OCI-LY1 (cell line): ENCODE results near the gene MTCP1.

ENCODE experiments used
- EZH2 ChIP-seq: fragments of 200-600 bp; sonication (generic), shearing (Covaris generic); IDR thresholded peaks from 2 replicates; pipeline ENCODE4 v1.8.0; 2017; ENCODE audit warnings: borderline replicate concordance, mixed run types, mild to moderate bottlenecking, antibody characterized with exemption, low read length, moderate library complexity, mixed read lengths
- TF ChIP-seq, protein P1 (sequence below): fragments of 200-600 bp; sonication (generic), shearing (Covaris generic); IDR thresholded peaks from 2 replicates; pipeline ENCODE4 v1.5.1; 2017; ENCODE audit warnings: mild to moderate bottlenecking, antibody characterized with exemption, low read length, moderate library complexity, mixed read lengths

DNA sequence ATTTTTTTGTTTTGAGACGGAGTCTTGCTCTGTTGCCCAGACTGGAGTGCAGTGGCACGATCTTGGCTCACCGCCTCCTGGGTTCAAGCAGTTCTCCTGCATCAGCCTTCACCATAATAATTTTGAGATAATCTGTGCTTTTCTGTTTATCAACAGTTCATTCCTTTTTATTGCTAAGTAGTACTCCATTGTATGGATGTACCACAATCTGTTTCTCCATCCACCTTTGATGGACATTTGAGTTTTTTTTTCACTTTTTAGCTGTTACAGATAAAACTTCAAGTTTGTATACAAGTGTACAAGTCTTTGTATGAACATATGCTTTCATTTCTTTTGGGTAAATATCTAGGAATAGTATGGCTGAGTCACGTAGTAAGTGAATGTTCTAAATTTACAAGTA, 35.2 kb downstream of the MTCP1 start:
- TF ChIP-seq, protein P1, sequence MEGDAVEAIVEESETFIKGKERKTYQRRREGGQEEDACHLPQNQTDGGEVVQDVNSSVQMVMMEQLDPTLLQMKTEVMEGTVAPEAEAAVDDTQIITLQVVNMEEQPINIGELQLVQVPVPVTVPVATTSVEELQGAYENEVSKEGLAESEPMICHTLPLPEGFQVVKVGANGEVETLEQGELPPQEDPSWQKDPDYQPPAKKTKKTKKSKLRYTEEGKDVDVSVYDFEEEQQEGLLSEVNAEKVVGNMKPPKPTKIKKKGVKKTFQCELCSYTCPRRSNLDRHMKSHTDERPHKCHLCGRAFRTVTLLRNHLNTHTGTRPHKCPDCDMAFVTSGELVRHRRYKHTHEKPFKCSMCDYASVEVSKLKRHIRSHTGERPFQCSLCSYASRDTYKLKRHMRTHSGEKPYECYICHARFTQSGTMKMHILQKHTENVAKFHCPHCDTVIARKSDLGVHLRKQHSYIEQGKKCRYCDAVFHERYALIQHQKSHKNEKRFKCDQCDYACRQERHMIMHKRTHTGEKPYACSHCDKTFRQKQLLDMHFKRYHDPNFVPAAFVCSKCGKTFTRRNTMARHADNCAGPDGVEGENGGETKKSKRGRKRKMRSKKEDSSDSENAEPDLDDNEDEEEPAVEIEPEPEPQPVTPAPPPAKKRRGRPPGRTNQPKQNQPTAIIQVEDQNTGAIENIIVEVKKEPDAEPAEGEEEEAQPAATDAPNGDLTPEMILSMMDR = no peak
- TF ChIP-seq EZH2 = no peak
